Measurements from ENCODE around the gene C19orf12. TPM values are rescaled to one million over a fixed set of nuclear protein-coding genes. Genes with fewer than 3 reads are reported as not detected.

Gene C19orf12
- total and polyA plus RNA-seq, 2 of the 4 experiments (the other 2 are of a cell fraction) = 16.3 to 24.0 TPM

DNA sequence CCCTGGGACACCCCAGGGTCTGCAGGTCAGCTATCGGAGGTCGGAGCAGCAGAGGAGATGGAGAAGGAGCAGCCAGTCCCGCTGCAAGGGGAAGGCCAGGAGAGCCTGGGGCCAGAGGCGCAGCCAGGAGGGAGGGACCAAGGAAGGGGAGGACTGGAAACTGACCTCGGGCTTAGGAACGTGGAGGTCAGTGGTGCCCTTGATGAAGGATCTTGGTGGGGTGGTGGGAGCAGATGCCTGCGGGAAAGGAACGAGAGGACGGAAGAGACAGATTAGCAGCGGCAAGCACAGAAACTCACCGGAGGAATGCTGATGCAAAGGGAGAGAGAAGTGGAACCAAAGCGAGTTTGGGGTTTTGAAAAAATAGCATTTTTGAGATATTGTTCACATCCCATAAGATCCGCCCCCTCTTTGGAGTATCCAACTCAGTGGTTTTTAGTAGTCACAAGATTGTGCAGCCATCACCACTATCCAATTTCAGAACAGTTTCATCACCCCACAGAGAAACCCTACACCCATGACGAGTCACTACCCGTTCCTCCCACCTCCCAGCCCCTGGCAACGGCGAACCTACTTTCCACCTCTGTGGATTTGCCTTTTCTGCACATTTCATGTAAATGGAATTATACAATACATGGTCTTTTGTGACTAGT lies 27.7 kb downstream of the C19orf12 start (continued):
- no peak for TF ChIP-seq RFX5 (IDR thresholded peaks at IDR 0.05; ENCODE audit: low read depth, low read length)
- no peak for TF ChIP-seq BHLHE40 (IDR thresholded peaks at IDR 0.05; ENCODE audit: low read depth, low read length)

GRCh38 chr19:29686285-29686805 lies 28.7 kb downstream of the C19orf12 start:
- WGBS, 2 experiments (ENCODE audit: extremely low coverage in 2 of 2, insufficient read length in 1 of 2) = 100% methylated on average over 4 of the region's 8 CpGs; no CpG with 5 or more reads in 1 of the 2 experiments
- no peak overlapping the region for H3K56ac ChIP-seq (ENCODE audit: extremely low read depth, insufficient read depth, low read length)
- H2BK120ac ChIP-seq (ENCODE audit: low read depth, low read length) = peak overlapping the region; percentile 46
- H3K36me3 ChIP-seq (ENCODE audit: control insufficient read depth, insufficient read depth, low read length) = no peaks in the 10 kb centered on the region
- H2AFZ ChIP-seq (replicated peaks; ENCODE audit: low read length, poor library complexity) = no peak overlapping the region
- H3K9me3 ChIP-seq (ENCODE audit: control insufficient read depth, insufficient read depth, low read length) = peaks cover 5% of the 10 kb centered on the region
- ChIA-PET CTCF (interaction anchor here (0.8 kb wide), 1 partner anchor 30 kb away, joined by 3 read pairs; no protein-coding TSS in a partner anchor), POLR2A (ENCODE audit: unreplicated experiment) (interaction anchor here (0.6 kb wide), 1 partner anchor 71 kb away, joined by 5 read pairs; no protein-coding TSS in a partner anchor)
- in situ Hi-C loops (cut with MboI; ENCODE audit: low sequenced_read_pairs) = no loop called here
- H3K79me1 ChIP-seq (ENCODE audit: low read depth in 1 of 2, low read length in 2 of 2) = no peaks in the 10 kb centered on the region
- ATAC-seq (ENCODE audit: low read depth) (no peak), DNase-seq (no peak)
- H2AK5ac ChIP-seq (ENCODE audit: low read depth, low read length) = peak overlapping the region; percentile 77
- no peak for TF ChIP-seq CEBPB (IDR thresholded peaks at IDR 0.05; ENCODE audit: low read depth, low read length)
- TF ChIP-seq FOS (IDR thresholded peaks at IDR 0.05; ENCODE audit: low read depth, low read length) = no peak
- peak overlapping the region; percentile 58 for H2AK9ac ChIP-seq (replicated peaks; ENCODE audit: low read depth, low read length, poor library complexity)
- peak overlapping the region; percentile 1; the same call in 1 of the 2 replicates for H3K14ac ChIP-seq (replicated peaks; ENCODE audit: low read depth, low read length)
- peak overlapping the region; percentile 48; the same call in 1 of the 3 replicates for H2BK15ac ChIP-seq (ENCODE audit: low read depth, low read length)
- peak overlapping the region; percentile 81 for H3K4ac ChIP-seq (ENCODE audit: low read depth, low read length)
- H3K9me1 ChIP-seq (ENCODE audit: insufficient read depth, low read length) = peaks cover 3% of the 10 kb centered on the region; the same call in 1 of the 2 replicates
- H4K8ac ChIP-seq (ENCODE audit: low read depth in 2 of 2, low read length in 2 of 2) = peak overlapping the region in 1 of 2 experiments; percentile 43; a peak in 1 of 4 replicates
- H3K4me3 ChIP-seq (ENCODE audit: insufficient read depth, low read depth, low read length) = no peak overlapping the region
- H3K18ac ChIP-seq (ENCODE audit: low read depth, low read length) = no peak overlapping the region
- no peak overlapping the region for H2BK5ac ChIP-seq (ENCODE audit: low read depth, low read length, poor library complexity, severe bottlenecking)
- H3K27me3 ChIP-seq (ENCODE audit: control insufficient read depth, insufficient read depth, low read length) = no peaks in the 10 kb centered on the region
- no peak overlapping the region for H3K23ac ChIP-seq (ENCODE audit: low read depth, low read length)
- intact Hi-C loops (cut with micrococcal nuclease) = loop anchor here (2.0 kb wide), 1 partner anchor 20 kb away; no protein-coding TSS in a partner anchor
- 0 out of 2 replicates have a peak overlapping the region, but pooled peaks have one; percentile 63 for H2BK20ac ChIP-seq (ENCODE audit: low read depth, low read length)
- peak overlapping the region; percentile 49; the same call in 1 of the 2 replicates for H4K91ac ChIP-seq (ENCODE audit: insufficient read depth, low read depth, low read length)
- H3K4me1 ChIP-seq (ENCODE audit: control insufficient read depth, insufficient read depth, low read length) = peaks cover 7% of the 10 kb centered on the region
- H3K4me2 ChIP-seq (ENCODE audit: low read depth, low read length) = no peak overlapping the region
- no TSS peak for BruUV-seq (replicated peaks)
- H4K5ac ChIP-seq (ENCODE audit: low read depth, low read length) = no peak overlapping the region
- peak overlapping the region; percentile 13; the same call in 1 of the 2 replicates for H3K27ac ChIP-seq (ENCODE audit: insufficient read depth, low read length)
- no peaks in the 10 kb centered on the region for H4K20me1 ChIP-seq (ENCODE audit: insufficient read depth, low read length)
- H3K9ac ChIP-seq (ENCODE audit: low read depth, low read length) = no peak overlapping the region
- dilution Hi-C loops (cut with HindIII; ENCODE audit: low sequenced_read_pairs, unreplicated experiment) = no loop called here
